Measurements from ENCODE around the gene TRIM14.
"Not testable (repeated sequence)": the region's sequence is repeated elsewhere in the genome, so short reads cannot be mapped to it uniquely, and the experiment has no call there.

Gene TRIM14

GRCh38 chr9:98083566-98084183 lies 35.3 kb downstream of the TRIM14 start:
- DNase-seq (ENCODE audit: low read depth in 2 of 2): no peak

GRCh38 chr9:98083061-98083501 lies 35.9 kb downstream of the TRIM14 start:
- DNase-seq (ENCODE audit: low read depth in 2 of 2): no peak

- peak in 1 of 2 donors; percentile 27 for DNase-seq (ENCODE audit: low read depth in 2 of 2)
Observed at GRCh38 chr9:98081477-98082219, 37.4 kb downstream of the TRIM14 start.

DNA sequence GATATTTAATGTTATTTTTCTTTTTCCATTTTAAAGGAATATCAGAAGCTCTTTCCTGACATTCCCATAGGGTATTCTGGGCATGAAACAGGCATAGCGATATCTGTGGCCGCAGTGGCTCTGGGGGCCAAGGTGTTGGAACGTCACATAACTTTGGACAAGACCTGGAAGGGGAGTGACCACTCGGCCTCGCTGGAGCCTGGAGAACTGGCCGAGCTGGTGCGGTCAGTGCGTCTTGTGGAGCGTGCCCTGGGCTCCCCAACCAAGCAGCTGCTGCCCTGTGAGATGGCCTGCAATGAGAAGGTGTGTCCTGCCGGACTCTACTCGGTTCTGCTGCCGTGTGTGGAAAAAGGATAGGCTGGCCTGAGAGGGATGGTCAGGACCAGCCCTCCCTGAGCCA lies 38.2 kb downstream of the TRIM14 start:
- DNase-seq (ENCODE audit: low read depth in 2 of 2): no peak

- DNase-seq (ENCODE audit: low read depth in 2 of 2): no peak
Observed at GRCh38 chr9:98080326-98080725, 38.7 kb downstream of the TRIM14 start.

- no peak for DNase-seq (ENCODE audit: low read depth in 2 of 2)
Observed at GRCh38 chr9:98078895-98079294, 40.1 kb downstream of the TRIM14 start.

DNA sequence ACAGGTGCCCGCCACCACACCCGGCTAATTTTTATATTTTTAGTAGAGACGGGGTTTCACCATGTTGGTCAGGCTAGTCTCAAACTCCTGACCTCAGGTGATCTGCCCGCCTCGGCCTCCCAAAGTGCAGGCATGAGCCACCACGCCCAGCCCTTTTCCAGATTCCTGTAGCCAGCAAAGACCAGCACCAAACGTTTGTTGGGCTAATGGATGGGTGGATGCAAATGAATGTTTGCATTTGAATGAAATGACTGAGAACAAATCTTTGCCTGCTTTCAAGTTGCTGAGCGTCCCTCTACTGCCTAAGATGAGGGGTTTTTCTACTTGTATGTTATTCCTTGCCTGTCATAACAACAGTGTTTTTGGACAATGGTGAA lies 42.5 kb downstream of the TRIM14 start:
- DNase-seq (ENCODE audit: low read depth in 2 of 2): not testable (repeated sequence)

- no peak for DNase-seq (ENCODE audit: low read depth in 2 of 2)
Observed at GRCh38 chr9:98075332-98075805, 43.7 kb downstream of the TRIM14 start.

DNA sequence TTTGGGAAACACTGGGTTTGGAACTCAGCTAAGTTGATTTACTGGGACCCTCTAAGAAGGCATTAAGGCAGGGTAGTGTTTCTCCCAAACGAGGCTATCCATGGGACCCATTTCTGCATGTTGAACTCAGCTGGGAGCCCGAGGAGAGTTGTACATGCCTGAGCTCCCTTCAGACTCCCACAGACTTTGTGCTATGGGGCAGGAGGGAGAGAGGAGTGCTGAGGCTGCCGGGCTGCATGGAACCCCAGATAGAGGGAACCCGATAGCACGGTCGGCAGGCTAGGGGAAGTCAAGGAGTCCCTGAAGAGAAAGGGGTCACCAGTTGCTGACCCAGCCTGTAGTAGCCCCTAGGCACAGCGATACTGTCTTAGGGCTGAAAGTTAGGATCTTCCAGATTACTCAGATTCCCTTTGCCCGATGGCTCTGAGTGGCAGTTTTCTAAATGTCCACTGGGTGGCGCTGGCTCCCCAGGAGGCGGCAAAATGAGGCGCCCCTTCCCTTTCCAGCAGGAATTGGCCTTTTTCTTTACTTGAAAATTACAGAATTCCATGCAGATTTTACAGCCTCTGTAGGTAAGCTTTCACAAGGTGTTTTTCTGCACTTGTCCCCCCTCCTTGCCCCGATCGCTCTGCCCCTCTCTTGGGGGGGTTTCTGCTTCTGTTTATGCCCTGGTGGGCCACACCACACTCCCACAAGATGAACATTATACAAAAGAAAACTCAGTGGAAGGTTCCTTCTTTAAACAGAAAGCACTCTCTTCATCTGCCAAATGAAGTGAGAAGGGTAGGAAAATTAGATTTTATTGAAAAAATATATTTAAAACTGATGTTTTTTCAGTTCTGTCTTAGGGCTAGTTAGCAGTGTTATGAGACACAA lies 44.7 kb downstream of the TRIM14 start:
- DNase-seq (ENCODE audit: low read depth in 2 of 2): peak; percentile 31 to 37

- no peak for DNase-seq (ENCODE audit: low read depth in 2 of 2)
Observed at GRCh38 chr9:98071737-98072136, 47.3 kb downstream of the TRIM14 start.

DNA sequence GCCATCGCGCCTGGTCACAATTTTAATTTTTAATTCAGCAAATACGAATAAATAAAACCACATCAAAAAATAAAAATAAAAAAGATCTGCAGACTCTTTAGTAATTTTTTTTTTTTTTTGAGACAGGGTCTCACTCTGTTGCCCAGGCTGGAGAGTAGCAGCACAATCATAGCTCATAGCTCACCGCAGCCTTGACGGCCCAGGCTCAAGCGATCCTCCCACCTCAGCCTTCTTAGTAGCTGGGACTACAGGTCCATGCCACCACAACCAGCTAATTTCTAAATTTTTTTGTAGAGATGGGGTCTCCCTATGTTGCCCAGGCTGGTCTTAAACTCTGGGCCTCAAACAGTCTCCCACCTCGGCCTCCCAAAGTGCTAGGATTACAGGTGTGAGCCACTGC lies 48.3 kb downstream of the TRIM14 start:
- no peak for DNase-seq (ENCODE audit: low read depth in 2 of 2)

DNA sequence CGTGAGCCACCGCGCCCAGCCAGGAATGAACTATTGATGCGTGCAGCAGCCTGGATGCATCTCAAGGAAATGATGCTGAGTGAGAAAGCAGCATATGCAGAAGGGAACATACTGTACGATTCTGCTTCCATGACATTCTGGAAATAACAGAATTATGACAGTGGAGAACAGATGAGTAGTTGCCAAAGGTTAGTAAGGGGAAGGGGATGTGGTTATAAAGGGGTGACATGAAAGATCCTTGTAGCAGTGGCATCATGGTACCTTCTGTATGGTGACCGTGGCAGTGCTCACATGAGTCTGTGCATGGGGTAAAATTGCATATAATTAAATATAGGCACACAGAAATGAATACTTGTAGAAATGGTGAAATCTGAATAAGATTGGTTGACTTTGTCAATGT lies 49.5 kb downstream of the TRIM14 start:
- DNase-seq (ENCODE audit: low read depth in 2 of 2): no peak

GRCh38 chr9:98067184-98067583 lies 51.8 kb downstream of the TRIM14 start:
- DNase-seq (ENCODE audit: low read depth in 2 of 2): no peak

DNA sequence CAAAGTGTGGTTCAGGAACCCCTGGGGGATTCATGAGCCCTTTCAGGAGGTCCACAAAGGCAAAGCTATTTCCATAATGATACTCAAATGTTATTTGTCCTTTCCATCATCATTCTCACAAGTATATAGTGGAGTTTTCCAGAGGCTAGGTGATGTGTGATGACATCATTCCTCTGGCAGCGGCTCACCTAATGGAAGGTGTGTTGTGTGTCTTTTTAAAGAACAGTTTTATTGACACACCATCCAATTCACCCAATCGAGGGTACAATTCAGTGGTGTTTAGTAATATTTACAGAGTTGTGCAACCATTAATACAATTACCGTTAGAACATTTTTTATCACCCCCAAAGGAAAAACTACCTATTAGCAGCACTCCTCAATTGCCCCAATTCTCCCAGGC lies 52.8 kb downstream of the TRIM14 start:
- DNase-seq (ENCODE audit: low read depth in 2 of 2): no peak

DNA sequence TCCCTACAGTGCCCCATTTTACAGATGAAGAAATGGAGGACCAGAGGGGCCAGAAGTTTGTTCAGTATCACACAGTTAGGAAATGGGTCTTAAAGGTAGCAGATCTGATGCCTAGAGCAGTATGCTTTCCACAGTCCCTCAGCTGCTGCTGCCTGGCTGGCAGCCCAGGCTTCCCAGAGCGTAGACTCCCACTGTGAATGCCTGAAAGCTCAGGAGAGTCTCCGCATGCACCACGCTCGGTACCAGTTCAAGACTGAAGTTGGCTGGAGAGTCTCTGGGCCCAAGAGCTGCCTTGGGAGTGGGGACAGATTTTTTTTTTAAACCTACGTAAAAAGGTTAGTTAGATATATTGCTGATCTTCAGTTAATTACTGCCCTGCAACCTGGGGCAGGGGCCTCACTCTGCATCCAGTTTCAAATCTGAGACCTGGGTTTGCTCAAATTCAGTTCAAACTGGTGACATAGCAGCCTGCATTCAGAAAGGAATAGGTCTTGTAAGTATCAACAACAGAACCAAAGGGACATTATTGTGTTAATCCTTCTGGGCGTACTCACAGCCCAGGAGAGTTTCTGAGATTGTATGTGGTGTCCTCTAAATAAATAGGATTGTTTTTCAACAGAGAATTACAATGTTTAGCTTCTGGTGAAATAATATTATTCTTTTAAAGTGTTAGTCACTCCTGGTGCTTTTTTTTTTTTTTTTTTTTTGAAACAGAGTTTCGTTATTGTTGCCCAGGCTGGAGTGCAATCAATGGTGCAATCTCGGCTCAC lies 54.2 kb downstream of the TRIM14 start:
- no peak for DNase-seq (ENCODE audit: low read depth in 2 of 2)

GRCh38 chr9:98062161-98062560 lies 56.9 kb downstream of the TRIM14 start:
- DNase-seq (ENCODE audit: low read depth in 2 of 2): no peak

- DNase-seq (ENCODE audit: low read depth in 2 of 2): no peak
Observed at GRCh38 chr9:98057138-98057799, 61.8 kb downstream of the TRIM14 start.

DNA sequence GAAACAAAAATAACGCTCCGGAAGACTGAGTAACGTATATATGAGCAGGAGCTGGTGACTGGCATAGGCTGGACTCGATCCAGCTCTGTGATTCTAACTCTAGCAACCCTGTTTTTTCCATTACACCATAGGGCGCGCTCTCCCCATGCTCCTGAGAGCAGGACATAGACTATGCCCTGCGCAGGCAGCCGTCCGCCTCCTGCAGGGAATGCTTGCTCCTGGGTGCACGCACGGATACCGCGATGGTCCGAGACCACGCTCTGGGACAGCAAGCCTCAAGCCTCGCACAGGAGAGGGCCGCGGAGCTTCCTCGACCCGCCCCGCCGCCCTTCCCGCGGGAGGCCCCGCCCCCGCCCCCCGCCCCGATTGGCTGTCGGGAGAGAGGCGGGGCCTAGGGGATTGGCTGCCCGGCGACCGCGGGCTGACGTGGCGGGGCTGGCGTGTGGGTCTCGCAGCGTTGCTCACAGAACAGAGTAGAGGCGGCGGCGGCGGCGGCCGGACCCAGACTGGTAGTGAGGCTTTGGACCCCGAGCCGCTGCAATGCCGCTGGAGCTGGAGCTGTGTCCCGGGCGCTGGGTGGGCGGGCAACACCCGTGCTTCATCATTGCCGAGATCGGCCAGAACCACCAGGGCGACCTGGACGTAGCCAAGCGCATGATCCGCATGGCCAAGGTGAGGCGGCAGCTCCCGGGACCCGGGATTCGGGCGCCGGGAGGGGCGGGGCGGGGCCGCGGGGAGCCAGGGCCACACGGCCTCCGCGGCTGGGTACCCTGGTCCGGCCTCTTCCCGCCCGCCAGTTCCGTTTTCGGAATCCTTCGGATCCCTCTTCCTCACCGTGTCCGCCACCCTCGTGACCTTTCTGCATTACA lies 62.5 kb downstream of the TRIM14 start, which contains the start of gene NANS:
Gene NANS, plus strand, starts transcription at position 464 of the 869 bp plus-strand sequence. Its CDS starts 77 bp downstream, at position 541.
- peak; percentile 79 to 83 for DNase-seq (ENCODE audit: low read depth in 2 of 2)

DNA sequence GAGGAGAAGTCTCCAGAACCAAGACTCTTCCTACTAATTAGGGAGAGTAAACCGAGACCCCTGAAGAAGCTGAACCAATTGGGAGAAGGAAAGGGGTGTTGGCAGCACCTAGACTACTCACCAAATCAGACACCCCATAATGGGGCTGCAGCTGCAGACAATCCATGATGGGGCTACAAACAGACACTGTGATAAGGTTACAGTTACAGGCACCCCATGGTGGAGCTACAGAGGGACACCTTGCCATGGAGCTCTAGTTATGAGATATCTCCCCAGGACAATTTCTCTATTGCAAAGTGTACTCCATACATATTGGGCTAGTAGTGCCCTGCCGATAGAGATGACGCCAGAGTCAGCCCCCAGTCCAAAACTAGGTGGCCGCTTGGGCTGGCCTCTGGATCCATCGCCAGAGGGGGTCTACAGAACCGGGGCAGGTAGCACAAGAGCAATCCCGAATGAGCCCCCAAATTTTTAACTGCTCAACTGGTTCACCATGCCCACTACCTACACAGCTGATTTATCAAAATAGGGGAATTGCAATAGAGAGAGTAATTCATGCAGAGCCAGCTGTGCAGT lies 64.6 kb downstream of the TRIM14 start:
- no peak for DNase-seq (ENCODE audit: low read depth in 2 of 2)

DNA sequence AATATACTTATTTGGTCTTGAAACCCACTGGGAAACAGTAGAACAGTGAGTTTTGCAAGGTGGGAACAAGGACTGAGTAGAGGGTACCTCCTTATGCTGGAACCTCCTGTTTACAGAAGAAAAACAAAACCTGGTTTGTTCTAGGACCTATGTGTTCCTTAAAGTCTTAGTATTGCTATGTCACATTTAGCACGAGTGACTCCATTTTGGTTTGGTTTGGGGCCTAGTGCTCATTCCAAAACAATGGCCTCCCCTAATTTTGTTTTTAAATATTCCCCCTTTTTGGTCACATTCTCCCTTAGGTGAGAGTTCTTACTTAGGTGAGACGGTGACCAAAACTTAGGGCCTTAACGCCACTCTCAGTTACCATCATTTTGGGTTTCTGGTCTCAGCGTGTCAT lies 68.7 kb downstream of the TRIM14 start:
- no peak for DNase-seq (ENCODE audit: low read depth in 2 of 2)

All from activated CD8-positive, alpha-beta memory T cell treated with anti-CD3 and anti-CD28 coated beads for 4 hours (primary cell).